H1 (cell line): ENCODE data around the gene SH3PXD2A. TPM values are rescaled to one million over a fixed set of nuclear protein-coding genes. Genes with fewer than 3 reads are reported as not detected.

Experiments
- CTCF ChIA-PET: fragments of 300-600 bp; sonication (Branson Sonifier 250); formaldehyde crosslinking; loops from one replicate; lab custom pipeline; 2021; ENCODE audit not compliant: partially characterized antibody; lab: Charles Lee
- POLR2A ChIA-PET: fragments of 300-600 bp; sonication (Branson Sonifier 250); formaldehyde crosslinking; loops from one replicate; lab custom pipeline; 2021; ENCODE audit warnings: inconsistent platforms; ENCODE audit not compliant: partially characterized antibody; lab: Charles Lee
- DNase-seq, 2 experiments: peaks; one replicate each; pipeline versions ENCODE4 v3.0.0 to v3.0.0-alpha.2; 2010 to 2022; ENCODE audit warnings: low spot score in 2 of 2, low read depth in 1 of 2, mixed read lengths in 1 of 2
- FAIRE-seq: peaks from 2 replicates; lab custom pipeline; 2011; peaks lifted over from hg19 to GRCh38; lab: Jason Lieb, UNC
- H2AFZ ChIP-seq: 2 replicates; pipeline ENCODE4 v1.8.1; 2012; ENCODE audit warnings: low read length, inconsistent platforms
- H2AK5ac ChIP-seq: 2 replicates; pipeline ENCODE4 v1.6.1; 2013; ENCODE audit warnings: low read depth, low read length
- H2BK120ac ChIP-seq: replicated peaks from 2 replicates; pipeline ENCODE3; 2013; ENCODE audit warnings: low read depth, low read length, inconsistent platforms
- H2BK12ac ChIP-seq: 2 replicates; pipeline ENCODE4 v1.6.1; 2013; ENCODE audit warnings: low read depth, low read length
- H2BK15ac ChIP-seq: 2 replicates; pipeline ENCODE4 v1.6.1; 2013; ENCODE audit warnings: low read length
- H2BK20ac ChIP-seq: 2 replicates; pipeline ENCODE4 v1.6.1; 2013; ENCODE audit warnings: low read length
- H2BK5ac ChIP-seq: 2 replicates; pipeline ENCODE4 v1.6.1; 2013; ENCODE audit warnings: low read depth, low read length
- H3K14ac ChIP-seq: 2 replicates; pipeline ENCODE4 v1.6.1; 2013; ENCODE audit warnings: inconsistent platforms; ENCODE audit not compliant: insufficient read length
- H3K18ac ChIP-seq: 2 replicates; pipeline ENCODE4 v1.6.1; 2013; ENCODE audit warnings: low read length; ENCODE audit errors: extremely low read depth
- H3K23ac ChIP-seq: 2 replicates; pipeline ENCODE4 v1.6.1; 2013; ENCODE audit warnings: inconsistent platforms; ENCODE audit not compliant: insufficient read length
- H3K23me2 ChIP-seq: 2 replicates; pipeline ENCODE4 v1.6.1; 2013; ENCODE audit warnings: low read depth, low read length
- H3K27ac ChIP-seq: 2 replicates; pipeline ENCODE4 v1.6.1; 2011; ENCODE audit warnings: low read depth, low read length, inconsistent platforms
- H3K27me3 ChIP-seq, 4 experiments: replicated peaks in 1 of 4; 1 replicate in 1 of 4; 2 replicates in 3 of 4; pipeline versions ENCODE4 v1.6.1 to v1.8.1; 2011 to 2013; ENCODE audit warnings: low read length in 3 of 4, mild to moderate bottlenecking in 3 of 4, inconsistent platforms in 2 of 4, mixed read lengths in 2 of 4, moderate library complexity in 1 of 4; ENCODE audit not compliant: control insufficient read depth in 3 of 4, insufficient read depth in 3 of 4; ENCODE audit errors: extremely low read depth in 1 of 4
- H3K36me3 ChIP-seq, 4 experiments: 2 replicates each; pipeline versions ENCODE4 v1.6.1 to v1.8.1; 2011 to 2013; ENCODE audit warnings: mild to moderate bottlenecking in 4 of 4, low read length in 3 of 4, moderate library complexity in 2 of 4, control low read depth in 1 of 4, inconsistent platforms in 1 of 4; ENCODE audit not compliant: insufficient read depth in 4 of 4, control insufficient read depth in 2 of 4
- H3K4ac ChIP-seq: replicated peaks from 2 replicates; pipeline ENCODE3; 2013; ENCODE audit warnings: low read length, low read depth, mixed read lengths, inconsistent platforms; ENCODE audit not compliant: insufficient read length
- H3K4me1 ChIP-seq, 4 experiments: replicated peaks in 1 of 4; 1 replicate in 1 of 4; 2 replicates in 3 of 4; pipeline versions ENCODE4 v1.6.1 to v1.8.1; 2011 to 2013; ENCODE audit warnings: low read length in 3 of 4, inconsistent platforms in 2 of 4, mixed read lengths in 1 of 4; ENCODE audit not compliant: insufficient read depth in 4 of 4, control insufficient read depth in 3 of 4
- H3K4me2 ChIP-seq, 2 experiments: 2 replicates each; pipeline versions ENCODE4 v1.6.1 to v1.8.1; 2011 to 2013; ENCODE audit warnings: low read depth in 2 of 2, low read length in 2 of 2, control low read depth in 1 of 2, inconsistent platforms in 1 of 2, mild to moderate bottlenecking in 1 of 2; ENCODE audit not compliant: insufficient read depth in 1 of 2
- H3K4me3 ChIP-seq, 4 experiments: fragments of 200-600, 300-600 bp in 1 of 4; sonication (generic), shearing (Covaris generic), sonication (Bioruptor Twin) in 1 of 4; 2 replicates each; pipeline versions ENCODE4 v1.5.1 to v1.8.1; 2011 to 2016; ENCODE audit warnings: low read length in 4 of 4, low read depth in 3 of 4, control low read depth in 2 of 4, inconsistent platforms in 2 of 4, mild to moderate bottlenecking in 2 of 4, mixed read lengths in 1 of 4, moderate library complexity in 1 of 4; ENCODE audit not compliant: insufficient read depth in 2 of 4; ENCODE audit errors: extremely low read depth in 1 of 4
- H3K56ac ChIP-seq: replicated peaks from 2 replicates; pipeline ENCODE3; 2013; ENCODE audit warnings: low read depth, mild to moderate bottlenecking, mixed read lengths, low read length, inconsistent platforms; ENCODE audit not compliant: insufficient read length
- H3K79me1 ChIP-seq: 2 replicates; pipeline ENCODE4 v1.6.1; 2013; ENCODE audit warnings: low read depth, low read length, control low read depth
- H3K79me2 ChIP-seq, 2 experiments: 2 replicates each; pipeline versions ENCODE4 v1.6.1 to v1.8.1; 2012 to 2013; ENCODE audit warnings: low read length in 2 of 2, mild to moderate bottlenecking in 2 of 2, inconsistent platforms in 1 of 2; ENCODE audit not compliant: insufficient read depth in 2 of 2, control insufficient read depth in 1 of 2
- H3K9ac ChIP-seq, 4 experiments: replicated peaks in 1 of 4; 1 replicate in 1 of 4; 2 replicates in 3 of 4; pipeline versions ENCODE4 v1.6.1 to v1.8.1; 2011 to 2013; ENCODE audit warnings: low read depth in 3 of 4, low read length in 3 of 4, control low read depth in 2 of 4, mild to moderate bottlenecking in 2 of 4, moderate library complexity in 2 of 4, inconsistent platforms in 1 of 4; ENCODE audit errors: extremely low read depth in 1 of 4
- H3K9me3 ChIP-seq, 2 experiments: 2 replicates each; pipeline versions ENCODE4 v1.6.1 to v1.8.1; 2012 to 2013; ENCODE audit warnings: mild to moderate bottlenecking in 2 of 2, moderate library complexity in 2 of 2, control low read depth in 1 of 2, inconsistent platforms in 1 of 2, low read depth in 1 of 2, low read length in 1 of 2, mixed read lengths in 1 of 2; ENCODE audit not compliant: insufficient read depth in 2 of 2
- H4K20me1 ChIP-seq, 2 experiments: replicated peaks in 1 of 2; 2 replicates each; pipeline versions ENCODE3 to v1.8.1; 2011 to 2013; ENCODE audit warnings: inconsistent platforms in 2 of 2, low read length in 2 of 2, mild to moderate bottlenecking in 1 of 2; ENCODE audit not compliant: insufficient read depth in 2 of 2, control insufficient read depth in 1 of 2
- H4K5ac ChIP-seq: 2 replicates; pipeline ENCODE4 v1.6.1; 2013; ENCODE audit warnings: low read length, low read depth, mixed read lengths, inconsistent platforms; ENCODE audit not compliant: insufficient read length
- H4K8ac ChIP-seq: 2 replicates; pipeline ENCODE4 v1.8.0; 2013; ENCODE audit warnings: mild to moderate bottlenecking, moderate library complexity, low read length, inconsistent platforms; ENCODE audit not compliant: insufficient read depth; ENCODE audit errors: extremely low read depth
- H4K91ac ChIP-seq: replicated peaks from 2 replicates; pipeline ENCODE3; 2013; ENCODE audit warnings: low read length, mixed read lengths, inconsistent platforms; ENCODE audit not compliant: insufficient read length
- CTCF ChIP-seq, 3 experiments: IDR thresholded peaks; 1 replicate in 2 of 3; 2 replicates in 1 of 3; pipeline versions ENCODE4 v1.5.1 to v1.6.1; 2011; ENCODE audit warnings: low read length in 3 of 3, mild to moderate bottlenecking in 3 of 3, inconsistent platforms in 2 of 3, low read depth in 1 of 3, moderate library complexity in 1 of 3; ENCODE audit not compliant: insufficient read depth in 1 of 3; ENCODE audit errors: control extremely low read depth in 1 of 3
- SIX5 ChIP-seq: IDR thresholded peaks from 2 replicates; pipeline ENCODE4 v1.6.1; 2011; ENCODE audit warnings: mild to moderate bottlenecking, low read depth, low read length
- SRF ChIP-seq: IDR thresholded peaks from 2 replicates; pipeline ENCODE4 v1.6.1; 2011; ENCODE audit warnings: mild to moderate bottlenecking, low read depth, low read length, moderate library complexity
- WGBS, 2 experiments: shearing (Covaris generic) in 1 of 2; methylation state at CpG; one replicate each; pipeline versions ENCODE4 v1.1.6 to v1.1.7; 2013 to 2015; ENCODE audit warnings: low lambda C conversion rate in 2 of 2, mixed read lengths in 2 of 2, inconsistent platforms in 1 of 2, low coverage in 1 of 2, missing lambda C conversion rate in 1 of 2; ENCODE audit not compliant: insufficient replicate concordance in 2 of 2, insufficient coverage in 1 of 2, insufficient read length in 1 of 2; ENCODE audit errors: extremely low coverage in 1 of 2, missing lambda C conversion rate in 1 of 2; 5-methylcytosine and 5-hydroxymethylcytosine counted together
- polyA plus RNA-seq, 7 experiments: library from polyadenylated mRNA; depleted of rRNA in 3 of 7; stranded (reverse) in 5 of 7; unstranded in 2 of 7; fragments of >200 nt in 5 of 7; fragments of 200-250 nt in 2 of 7; gene quantifications; 1 replicate in 5 of 7; 2 replicates in 1 of 7; 4 replicates in 1 of 7; pipeline versions ENCODE4 v1.2.1 to v1.2.3, GENCODE V29; 2011 to 2013; ENCODE audit warnings: missing spikeins in 2 of 7, mixed read lengths in 2 of 7
- total RNA-seq: library from RNA; stranded (reverse); fragmentation: NEBNext Ultra II Directional; extraction: Animal tissue kit (Norgen Biotek cat#: 25700); gene quantifications from 2 replicates; pipeline ENCODE4 v1.2.1, GENCODE V29; 2021

The SH3PXD2A gene
- total and polyA plus RNA-seq, 2 of the 8 experiments (the other 6 are each of a cell fraction or from before 2014, with no cell fraction given), result 5.4 to 16.3 TPM

GRCh38 chr10:103884681-103885139 lies 29.3 kb upstream of the SH3PXD2A start:
- H4K91ac ChIP-seq, result no peak overlapping the region
- 55% methylated on average over 3 of the region's 3 CpGs; no CpG with 5 or more reads in 1 of the 2 experiments for WGBS, 2 experiments
- no peak overlapping the region for H2BK15ac ChIP-seq
- no peak overlapping the region for H3K9ac ChIP-seq
- ChIA-PET CTCF (interaction anchor here (0.7 to 11.7 kb wide), 44 partner anchors 8 to 337 kb away, joined by 3 to 193 read pairs (median 4); partner anchors contain the start of genes SH3PXD2A and STN1), POLR2A (interaction anchor here (0.7 kb wide), 1 partner anchor 172 kb away, joined by 3 read pairs; no protein-coding TSS in a partner anchor)
- H4K8ac ChIP-seq, result no peak overlapping the region
- H2BK120ac ChIP-seq, result no peak overlapping the region
- no peak overlapping the region for H3K23ac ChIP-seq
- H2AK5ac ChIP-seq, result no peak overlapping the region
- no peak overlapping the region for H2AFZ ChIP-seq
- FAIRE-seq (peak; percentile 94), DNase-seq (peak in 1 of 2 experiments; percentile 61)
- H4K20me1 ChIP-seq, result peaks cover 0 to 2% of the 10 kb centered on the region in 2 experiments
- no peak overlapping the region for H3K56ac ChIP-seq
- no peaks in the 10 kb centered on the region; a peak in 1 of 8 replicates for H3K36me3 ChIP-seq
- H4K5ac ChIP-seq, result no peak overlapping the region
- no peaks in the 10 kb centered on the region for H3K23me2 ChIP-seq
- H3K79me1 ChIP-seq, result no peaks in the 10 kb centered on the region
- no peaks in the 10 kb centered on the region for H3K9me3 ChIP-seq
- no peaks in the 10 kb centered on the region for H3K27me3 ChIP-seq
- no peak overlapping the region for H3K27ac ChIP-seq
- H3K4me1 ChIP-seq, result peaks cover 0 to 2% (median 0%) of the 10 kb centered on the region in 4 experiments; a peak in 1 of 7 replicates
- no peak overlapping the region for H3K4me3 ChIP-seq
- no peak overlapping the region for H2BK20ac ChIP-seq
- no peak overlapping the region for H3K4ac ChIP-seq
- no peaks in the 10 kb centered on the region for H3K79me2 ChIP-seq
- no peak overlapping the region for H2BK5ac ChIP-seq
- H3K14ac ChIP-seq, result no peak overlapping the region
- H3K4me2 ChIP-seq, result no peak overlapping the region
- no peak overlapping the region for H2BK12ac ChIP-seq
- H3K18ac ChIP-seq, result no peak overlapping the region
- TF ChIP-seq CTCF (IDR thresholded peaks at IDR 0.05; ENCODE audit: control extremely low read depth in 1 of 3, insufficient read depth in 1 of 3, low read depth in 1 of 3, low read length in 3 of 3), result peak in 2 of 3 experiments; percentile 83 to 86; a peak in 3 of 4 replicates
- no peak for TF ChIP-seq SRF
- TF ChIP-seq SIX5, result no peak
